Gastrocnemius medialis (tissue), 4 donors: ENCODE measurements around the gene KRT9. TPM values are rescaled to one million over a fixed set of nuclear protein-coding genes. Genes with fewer than 3 reads are reported as not detected.
"Not testable (repeated sequence)": the region's sequence is repeated elsewhere in the genome, so short reads cannot be mapped to it uniquely, and the experiment has no call there.

Experiments
- ATAC-seq, 2 donors: fragments of 150-250 bp; one replicate each; pipeline ENCODE4 v1.9.1; 2016
- DNase-seq, 2 donors: peaks; one replicate each; pipeline ENCODE4 v3.0.0-alpha.2; 2019
- H3K27ac ChIP-seq, 4 donors: fragments of 200-600 bp; sonication (generic); 1 replicate in 1 of 4; 2 replicates in 3 of 4; pipeline ENCODE4 v1.5.1; 2016 to 2018; ENCODE audit warnings: mild to moderate bottlenecking in 2 of 4, moderate library complexity in 1 of 4
- H3K27me3 ChIP-seq, 3 donors: fragments of 200-600 bp; sonication (generic) in 2 of 3; 1 replicate in 1 of 3; 2 replicates in 2 of 3; pipeline versions ENCODE4 v1.5.1 to v1.6.0; 2016 to 2019; ENCODE audit warnings: mild to moderate bottlenecking in 1 of 3, moderate library complexity in 1 of 3
- H3K36me3 ChIP-seq, 2 donors: fragments of 200-600 bp; sonication (generic) in 1 of 2; one replicate each; pipeline ENCODE4 v1.5.1; 2017 to 2018
- H3K4me1 ChIP-seq, 2 donors: fragments of 200-600 bp; sonication (generic) in 1 of 2; one replicate each; pipeline ENCODE4 v1.5.1; 2016 to 2017; ENCODE audit warnings: mild to moderate bottlenecking in 2 of 2
- H3K4me3 ChIP-seq, 4 donors: fragments of 200-600 bp; sonication (generic) in 3 of 4; 1 replicate in 1 of 4; 2 replicates in 3 of 4; pipeline ENCODE4 v1.5.1; 2016 to 2019; ENCODE audit warnings: mild to moderate bottlenecking in 2 of 4
- H3K9me3 ChIP-seq, 3 donors: fragments of 200-600 bp; sonication (generic) in 2 of 3; 1 replicate in 1 of 3; 2 replicates in 2 of 3; pipeline ENCODE4 v1.5.1; 2016 to 2019
- POLR2A ChIP-seq, 2 donors: fragments of 450-650 bp; IDR thresholded peaks; one replicate each; pipeline ENCODE4 v1.6.1; 2017; ENCODE audit warnings: antibody characterized with exemption in 2 of 2, mild to moderate bottlenecking in 2 of 2, moderate library complexity in 2 of 2
- in situ Hi-C, 4 donors: fragments of 200-750 bp; cut with MboI; loops; one replicate each; pipeline versions ENCODE4 v1.15.0 to v1.8.0; 2017; ENCODE audit warnings: low sequenced_read_pairs in 4 of 4
- intact Hi-C: fragments of 100-400 bp; cut with DNase I; formaldehyde crosslinking; loops from one replicate; pipeline ENCODE4 v1.15.1; 2023; ENCODE audit warnings: low total_unique reads
- total RNA-seq, 4 donors: library from RNA; depleted of rRNA; stranded (reverse); fragments of >200 nt; gene quantifications; one replicate each; pipeline versions ENCODE4 v1.1.0 to v1.2.3, GENCODE V29; 2016
- TF ChIP-seq, protein P1 (sequence below), 5 experiments: fragments of 450-650 bp in 3 of 5; fragments of 200-600 bp in 2 of 5; sonication (generic) in 2 of 5; IDR thresholded peaks in 4 of 5; conservative IDR thresholded peaks in 1 of 5; 1 replicate in 4 of 5; 2 replicates in 1 of 5; pipeline ENCODE4 v1.5.1; 2016 to 2019; ENCODE audit warnings: antibody characterized with exemption in 5 of 5, mild to moderate bottlenecking in 3 of 5, moderate library complexity in 3 of 5

Gene KRT9
- total RNA-seq, 4 donors from 2014 or later, result not detected

GRCh38 chr17:41544491-41544892, 27.4 kb downstream of the KRT9 start:
- peaks cover 0 to 3% (median 0%) of the 10 kb centered on the region in 3 donors for H3K27me3 ChIP-seq
- peaks cover 8 to 11% of the 10 kb centered on the region in 2 donors for H3K4me1 ChIP-seq
- intact Hi-C loops, result no loop called here
- no peak overlapping the region for H3K27ac ChIP-seq
- TF ChIP-seq, protein P1, sequence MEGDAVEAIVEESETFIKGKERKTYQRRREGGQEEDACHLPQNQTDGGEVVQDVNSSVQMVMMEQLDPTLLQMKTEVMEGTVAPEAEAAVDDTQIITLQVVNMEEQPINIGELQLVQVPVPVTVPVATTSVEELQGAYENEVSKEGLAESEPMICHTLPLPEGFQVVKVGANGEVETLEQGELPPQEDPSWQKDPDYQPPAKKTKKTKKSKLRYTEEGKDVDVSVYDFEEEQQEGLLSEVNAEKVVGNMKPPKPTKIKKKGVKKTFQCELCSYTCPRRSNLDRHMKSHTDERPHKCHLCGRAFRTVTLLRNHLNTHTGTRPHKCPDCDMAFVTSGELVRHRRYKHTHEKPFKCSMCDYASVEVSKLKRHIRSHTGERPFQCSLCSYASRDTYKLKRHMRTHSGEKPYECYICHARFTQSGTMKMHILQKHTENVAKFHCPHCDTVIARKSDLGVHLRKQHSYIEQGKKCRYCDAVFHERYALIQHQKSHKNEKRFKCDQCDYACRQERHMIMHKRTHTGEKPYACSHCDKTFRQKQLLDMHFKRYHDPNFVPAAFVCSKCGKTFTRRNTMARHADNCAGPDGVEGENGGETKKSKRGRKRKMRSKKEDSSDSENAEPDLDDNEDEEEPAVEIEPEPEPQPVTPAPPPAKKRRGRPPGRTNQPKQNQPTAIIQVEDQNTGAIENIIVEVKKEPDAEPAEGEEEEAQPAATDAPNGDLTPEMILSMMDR (IDR thresholded peaks at IDR 0.05 in 4 of 5, conservative IDR thresholded peaks at IDR 0.05 in 1 of 5), result no peak
- no peak for TF ChIP-seq POLR2A (IDR thresholded peaks at IDR 0.05)
- no peak overlapping the region for H3K4me3 ChIP-seq
- in situ Hi-C loops, result loop anchor here in 2 of 4 donors (10.0 kb wide), 2 partner anchors 60 to 120 kb away; partner anchors contain the start of genes KRT35 (in 1 of the 2) and KRT36 (in 1 of the 2)
- no peak for ATAC-seq
- no peaks in the 10 kb centered on the region for H3K9me3 ChIP-seq
- no peak for DNase-seq
- no peaks in the 10 kb centered on the region for H3K36me3 ChIP-seq

GRCh38 chr17:41542786-41543185, 29.1 kb downstream of the KRT9 start:
- H3K27me3 ChIP-seq, H3K27ac ChIP-seq, ATAC-seq, H3K36me3 ChIP-seq, intact Hi-C loops, H3K4me1 ChIP-seq, H3K9me3 ChIP-seq, DNase-seq, H3K4me3 ChIP-seq: not testable (repeated sequence)
- in situ Hi-C loops, result loop anchor here in 2 of 4 donors (10.0 kb wide), 2 partner anchors 58 to 122 kb away; partner anchors contain the start of genes KRT35 (in 1 of the 2) and KRT36 (in 1 of the 2)

DNA sequence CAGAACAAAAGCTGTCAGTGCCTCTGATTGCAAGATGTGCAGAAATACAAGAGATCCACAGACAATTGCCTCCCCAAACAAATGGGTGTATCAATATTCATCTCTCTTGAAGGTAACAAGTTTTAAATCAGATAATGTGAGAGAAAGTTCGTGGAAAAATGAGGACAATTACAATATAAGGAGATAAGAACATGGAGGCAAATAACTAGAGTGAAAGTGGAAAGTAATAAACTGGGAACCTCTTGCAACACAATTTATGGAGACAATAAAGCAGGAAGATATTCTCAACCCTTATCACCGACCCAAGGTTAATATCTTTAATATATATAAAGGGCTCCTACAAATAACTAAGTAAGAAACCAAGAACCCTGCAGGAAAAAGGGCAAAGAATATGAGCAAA, 29.5 kb downstream of the KRT9 start:
- H3K27ac ChIP-seq, result no peak overlapping the region
- no peaks in the 10 kb centered on the region for H3K36me3 ChIP-seq
- H3K9me3 ChIP-seq, result no peaks in the 10 kb centered on the region
- H3K4me1 ChIP-seq, result no peaks in the 10 kb centered on the region
- no peak for ATAC-seq
- intact Hi-C loops (no loop called here), in situ Hi-C loops (loop anchor here in 2 of 4 donors (10.0 kb wide), 2 partner anchors 58 to 122 kb away; partner anchors contain the start of genes KRT35 (in 1 of the 2) and KRT36 (in 1 of the 2))
- no peak for DNase-seq
- no peaks in the 10 kb centered on the region for H3K27me3 ChIP-seq
- TF ChIP-seq, protein P1 (IDR thresholded peaks at IDR 0.05 in 4 of 5, conservative IDR thresholded peaks at IDR 0.05 in 1 of 5), result no peak
- TF ChIP-seq POLR2A (IDR thresholded peaks at IDR 0.05), result no peak
- no peak overlapping the region for H3K4me3 ChIP-seq

DNA sequence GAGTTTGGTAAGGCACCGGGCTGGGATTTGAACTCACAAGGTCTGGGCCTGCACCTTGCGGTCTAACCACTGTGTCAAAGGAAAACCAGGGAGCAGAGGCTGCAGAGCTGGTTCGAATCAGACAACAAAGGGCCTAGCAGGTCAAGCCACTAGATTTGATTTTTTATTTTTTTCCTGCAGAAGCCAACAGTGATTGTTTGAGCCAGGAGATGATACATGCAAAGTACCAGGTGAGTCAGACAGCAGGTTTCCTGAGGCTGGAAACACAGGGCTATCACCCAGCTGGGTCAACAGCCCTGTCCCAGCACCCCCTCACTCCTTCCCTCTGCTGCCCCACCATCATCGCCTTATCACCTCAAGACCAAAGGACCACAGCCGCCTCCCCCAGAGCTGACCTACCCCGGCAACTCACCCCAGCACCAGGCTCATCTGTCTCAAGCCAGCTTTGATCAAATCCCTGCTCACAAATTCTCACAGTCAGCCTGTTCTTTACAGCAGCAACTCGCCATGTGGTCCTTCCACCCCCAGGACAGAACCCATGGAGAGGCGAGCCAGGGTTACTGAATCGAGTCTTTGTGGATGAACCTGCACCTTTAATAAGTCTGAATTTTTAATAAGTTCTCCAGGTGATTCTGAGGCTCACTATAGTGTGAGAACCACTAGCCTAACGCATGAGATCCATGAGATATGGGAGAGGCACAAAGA, 30.8 kb downstream of the KRT9 start:
- in situ Hi-C loops (loop anchor here in 2 of 4 donors (10.0 kb wide), 2 partner anchors 56 to 124 kb away; partner anchors contain the start of genes KRT35 (in 1 of the 2) and KRT36 (in 1 of the 2)), intact Hi-C loops (no loop called here)
- Histone ChIP-seq H3K27ac (no peak overlapping the region), H3K4me3 (no peak overlapping the region), H3K27me3 (no peaks in the 10 kb centered on the region), H3K4me1 (no peaks in the 10 kb centered on the region), H3K36me3 (no peaks in the 10 kb centered on the region), H3K9me3 (no peaks in the 10 kb centered on the region)
- DNase-seq (no peak), ATAC-seq (no peak)
- TF ChIP-seq, protein P1 (IDR thresholded peaks at IDR 0.05 in 4 of 5, conservative IDR thresholded peaks at IDR 0.05 in 1 of 5), result no peak
- TF ChIP-seq POLR2A (IDR thresholded peaks at IDR 0.05), result no peak

GRCh38 chr17:41539979-41540701, 31.7 kb downstream of the KRT9 start:
- Histone ChIP-seq H3K27ac (no peak overlapping the region), H3K27me3 (no peaks in the 10 kb centered on the region), H3K36me3 (no peaks in the 10 kb centered on the region), H3K4me3 (no peak overlapping the region), H3K4me1 (no peaks in the 10 kb centered on the region), H3K9me3 (no peaks in the 10 kb centered on the region)
- intact Hi-C loops, result no loop called here
- DNase-seq (no peak), ATAC-seq (no peak)
- TF ChIP-seq, protein P1 (IDR thresholded peaks at IDR 0.05 in 4 of 5, conservative IDR thresholded peaks at IDR 0.05 in 1 of 5), result no peak
- no peak for TF ChIP-seq POLR2A (IDR thresholded peaks at IDR 0.05)
- in situ Hi-C loops, result loop anchor here in 2 of 4 donors (10.0 kb wide), 2 partner anchors 55 to 125 kb away; partner anchors contain the start of genes KRT35 (in 1 of the 2) and KRT36 (in 1 of the 2)
